Measurements from ENCODE around the gene AGRP. TPM values are rescaled to one million over a fixed set of nuclear protein-coding genes. Genes with fewer than 3 reads are reported as not detected.
"Not testable (repeated sequence)": the region's sequence is repeated elsewhere in the genome, so short reads cannot be mapped to it uniquely, and the experiment has no call there.

AGRP gene
- total and polyA plus RNA-seq, 11 donors, result not detected

GRCh38 chr16:67516296-67517154, 33.2 kb upstream of the AGRP start:
- TF ChIP-seq CTCF (IDR thresholded peaks at IDR 0.05) (no peak), POLR2A (IDR thresholded peaks at IDR 0.05) (no peak)
- Histone ChIP-seq H3K4me1 (peaks cover 0 to 38% (median 4%) of the 10 kb centered on the region in 12 donors), H3K27ac (peak overlapping the region in 1 of 12 donors; percentile 17), H3K36me3 (no peaks in the 10 kb centered on the region), H3K27me3 (no peaks in the 10 kb centered on the region), H3K9me3 (no peaks in the 10 kb centered on the region), H3K4me3 (no peak overlapping the region)
- no peak for DNase-seq
- whole genome bisulfite sequencing, 4 donors, result 80 to 84% (median 83%) methylated on average over 12 of the region's 12 CpGs
- intact Hi-C loops (cut with DNase I), result loop anchor here in 4 of 10 donors (2.0 to 10.0 kb wide), 4 partner anchors 20 to 298 kb away; partner anchors contain the start of genes AGRP (in 3 of the 4) and ATP6V0D1 (in 3 of the 4)
- ATAC-seq, result no peak

GRCh38 chr16:67514382-67514828, 31.1 kb upstream of the AGRP start:
- no peaks in the 10 kb centered on the region for H3K36me3 ChIP-seq
- DNase-seq (peak; percentile 77 to 90 (median 80)), ATAC-seq (peak; percentile 42 to 74 (median 62))
- intact Hi-C loops (cut with DNase I), result loop anchor here in 7 of 10 donors (1.0 to 10.0 kb wide), 6 partner anchors 18 to 300 kb away; no protein-coding TSS in a partner anchor
- H3K9me3 ChIP-seq, result no peaks in the 10 kb centered on the region
- TF ChIP-seq POLR2A (IDR thresholded peaks at IDR 0.05) (no peak), CTCF (IDR thresholded peaks at IDR 0.05) (peak; percentile 59 to 83 (median 72))
- peaks cover 0 to 29% (median 0%) of the 10 kb centered on the region in 12 donors for H3K4me1 ChIP-seq
- H3K27me3 ChIP-seq, result no peaks in the 10 kb centered on the region
- no peak overlapping the region for H3K4me3 ChIP-seq
- no peak overlapping the region for H3K27ac ChIP-seq
- WGBS, 4 donors, result 10 to 14% (median 11%) methylated on average over 8 of the region's 8 CpGs

GRCh38 chr16:67513892-67514291, 30.5 kb upstream of the AGRP start:
- peaks cover 0 to 26% (median 0%) of the 10 kb centered on the region in 12 donors for H3K4me1 ChIP-seq
- intact Hi-C loops (cut with DNase I), result loop anchor here in 7 of 10 donors (1.0 to 10.0 kb wide), 7 partner anchors 17 to 301 kb away; no protein-coding TSS in a partner anchor
- H3K27ac ChIP-seq, H3K27me3 ChIP-seq, ATAC-seq, H3K4me3 ChIP-seq, H3K9me3 ChIP-seq, H3K36me3 ChIP-seq, DNase-seq: not testable (repeated sequence)
- 95 to 100% (median 96%) methylated on average over 1 of the region's 1 CpG for WGBS, 4 donors

GRCh38 chr16:67509016-67509415, 25.7 kb upstream of the AGRP start:
- intact Hi-C loops (cut with DNase I), result no loop called here
- Histone ChIP-seq H3K27me3 (no peaks in the 10 kb centered on the region), H3K9me3 (no peaks in the 10 kb centered on the region), H3K36me3 (peaks cover 0 to 4% (median 0%) of the 10 kb centered on the region in 9 donors), H3K27ac (no peak overlapping the region), H3K4me1 (peaks cover 0 to 28% (median 4%) of the 10 kb centered on the region in 12 donors), H3K4me3 (no peak overlapping the region)
- DNase-seq, result no peak
- no peak for TF ChIP-seq CTCF (IDR thresholded peaks at IDR 0.05)
- TF ChIP-seq POLR2A (IDR thresholded peaks at IDR 0.05), result no peak
- no peak for ATAC-seq
- 85 to 98% (median 92%) methylated on average over 4 of the region's 4 CpGs for WGBS, 4 donors

Measured in heart left ventricle (tissue), 16 donors.